ENCODE measurements around the gene JMJD1C.

DNA sequence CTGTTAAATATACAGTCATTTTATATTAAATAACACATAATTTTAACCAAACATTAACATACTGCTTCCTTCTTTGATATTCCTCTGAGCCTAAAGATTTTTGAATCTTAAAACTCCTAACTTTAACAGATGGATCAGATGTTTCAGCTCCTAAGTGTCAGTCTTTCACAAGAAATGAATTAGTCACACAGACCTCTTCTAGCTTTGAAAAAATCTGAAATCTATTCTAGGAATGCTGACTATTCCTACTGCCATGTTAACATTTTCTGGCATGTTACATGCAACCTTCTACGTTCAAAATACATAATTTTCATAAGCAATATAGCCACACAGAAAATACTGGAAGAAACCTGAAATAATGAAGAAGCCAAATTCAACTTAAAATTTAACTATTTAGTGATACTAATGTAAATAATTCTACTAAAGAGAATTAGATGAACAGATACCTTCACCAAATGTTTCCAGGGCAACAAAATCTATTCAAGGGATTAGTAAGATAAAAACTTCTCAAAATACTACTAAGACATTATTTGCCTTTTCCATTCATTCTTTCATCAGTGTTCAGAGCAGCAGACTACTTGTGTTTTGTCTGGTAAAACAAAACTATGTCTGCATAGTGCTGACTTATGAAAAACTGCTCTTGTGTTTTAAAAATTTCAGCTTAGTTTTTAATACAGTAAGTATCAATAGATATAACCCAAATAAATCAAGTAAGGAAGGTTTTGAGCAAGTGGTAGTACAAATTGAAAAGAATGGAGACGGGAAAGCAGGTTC lies 9.2 kb downstream of the JMJD1C start:
- TF ChIP-seq, protein P1, sequence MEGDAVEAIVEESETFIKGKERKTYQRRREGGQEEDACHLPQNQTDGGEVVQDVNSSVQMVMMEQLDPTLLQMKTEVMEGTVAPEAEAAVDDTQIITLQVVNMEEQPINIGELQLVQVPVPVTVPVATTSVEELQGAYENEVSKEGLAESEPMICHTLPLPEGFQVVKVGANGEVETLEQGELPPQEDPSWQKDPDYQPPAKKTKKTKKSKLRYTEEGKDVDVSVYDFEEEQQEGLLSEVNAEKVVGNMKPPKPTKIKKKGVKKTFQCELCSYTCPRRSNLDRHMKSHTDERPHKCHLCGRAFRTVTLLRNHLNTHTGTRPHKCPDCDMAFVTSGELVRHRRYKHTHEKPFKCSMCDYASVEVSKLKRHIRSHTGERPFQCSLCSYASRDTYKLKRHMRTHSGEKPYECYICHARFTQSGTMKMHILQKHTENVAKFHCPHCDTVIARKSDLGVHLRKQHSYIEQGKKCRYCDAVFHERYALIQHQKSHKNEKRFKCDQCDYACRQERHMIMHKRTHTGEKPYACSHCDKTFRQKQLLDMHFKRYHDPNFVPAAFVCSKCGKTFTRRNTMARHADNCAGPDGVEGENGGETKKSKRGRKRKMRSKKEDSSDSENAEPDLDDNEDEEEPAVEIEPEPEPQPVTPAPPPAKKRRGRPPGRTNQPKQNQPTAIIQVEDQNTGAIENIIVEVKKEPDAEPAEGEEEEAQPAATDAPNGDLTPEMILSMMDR (tag by site-specific recombination; IDR thresholded peaks at IDR 0.05), result no peak
- TF ChIP-seq YY1 (tag by site-specific recombination; IDR thresholded peaks at IDR 0.05), result no peak
- TF ChIP-seq, protein P2, sequence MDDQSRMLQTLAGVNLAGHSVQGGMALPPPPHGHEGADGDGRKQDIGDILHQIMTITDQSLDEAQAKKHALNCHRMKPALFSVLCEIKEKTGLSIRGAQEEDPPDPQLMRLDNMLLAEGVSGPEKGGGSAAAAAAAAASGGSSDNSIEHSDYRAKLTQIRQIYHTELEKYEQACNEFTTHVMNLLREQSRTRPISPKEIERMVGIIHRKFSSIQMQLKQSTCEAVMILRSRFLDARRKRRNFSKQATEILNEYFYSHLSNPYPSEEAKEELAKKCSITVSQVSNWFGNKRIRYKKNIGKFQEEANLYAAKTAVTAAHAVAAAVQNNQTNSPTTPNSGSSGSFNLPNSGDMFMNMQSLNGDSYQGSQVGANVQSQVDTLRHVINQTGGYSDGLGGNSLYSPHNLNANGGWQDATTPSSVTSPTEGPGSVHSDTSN (CRISPR knock-in tag; IDR thresholded peaks at IDR 0.05), result no peak
- TF ChIP-seq, protein P3, sequence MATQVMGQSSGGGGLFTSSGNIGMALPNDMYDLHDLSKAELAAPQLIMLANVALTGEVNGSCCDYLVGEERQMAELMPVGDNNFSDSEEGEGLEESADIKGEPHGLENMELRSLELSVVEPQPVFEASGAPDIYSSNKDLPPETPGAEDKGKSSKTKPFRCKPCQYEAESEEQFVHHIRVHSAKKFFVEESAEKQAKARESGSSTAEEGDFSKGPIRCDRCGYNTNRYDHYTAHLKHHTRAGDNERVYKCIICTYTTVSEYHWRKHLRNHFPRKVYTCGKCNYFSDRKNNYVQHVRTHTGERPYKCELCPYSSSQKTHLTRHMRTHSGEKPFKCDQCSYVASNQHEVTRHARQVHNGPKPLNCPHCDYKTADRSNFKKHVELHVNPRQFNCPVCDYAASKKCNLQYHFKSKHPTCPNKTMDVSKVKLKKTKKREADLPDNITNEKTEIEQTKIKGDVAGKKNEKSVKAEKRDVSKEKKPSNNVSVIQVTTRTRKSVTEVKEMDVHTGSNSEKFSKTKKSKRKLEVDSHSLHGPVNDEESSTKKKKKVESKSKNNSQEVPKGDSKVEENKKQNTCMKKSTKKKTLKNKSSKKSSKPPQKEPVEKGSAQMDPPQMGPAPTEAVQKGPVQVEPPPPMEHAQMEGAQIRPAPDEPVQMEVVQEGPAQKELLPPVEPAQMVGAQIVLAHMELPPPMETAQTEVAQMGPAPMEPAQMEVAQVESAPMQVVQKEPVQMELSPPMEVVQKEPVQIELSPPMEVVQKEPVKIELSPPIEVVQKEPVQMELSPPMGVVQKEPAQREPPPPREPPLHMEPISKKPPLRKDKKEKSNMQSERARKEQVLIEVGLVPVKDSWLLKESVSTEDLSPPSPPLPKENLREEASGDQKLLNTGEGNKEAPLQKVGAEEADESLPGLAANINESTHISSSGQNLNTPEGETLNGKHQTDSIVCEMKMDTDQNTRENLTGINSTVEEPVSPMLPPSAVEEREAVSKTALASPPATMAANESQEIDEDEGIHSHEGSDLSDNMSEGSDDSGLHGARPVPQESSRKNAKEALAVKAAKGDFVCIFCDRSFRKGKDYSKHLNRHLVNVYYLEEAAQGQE (tag by site-specific recombination; IDR thresholded peaks at IDR 0.05), result no peak
- TF ChIP-seq ZBTB8A (tag by site-specific recombination; IDR thresholded peaks at IDR 0.05), result no peak
- TF ChIP-seq, protein P4, sequence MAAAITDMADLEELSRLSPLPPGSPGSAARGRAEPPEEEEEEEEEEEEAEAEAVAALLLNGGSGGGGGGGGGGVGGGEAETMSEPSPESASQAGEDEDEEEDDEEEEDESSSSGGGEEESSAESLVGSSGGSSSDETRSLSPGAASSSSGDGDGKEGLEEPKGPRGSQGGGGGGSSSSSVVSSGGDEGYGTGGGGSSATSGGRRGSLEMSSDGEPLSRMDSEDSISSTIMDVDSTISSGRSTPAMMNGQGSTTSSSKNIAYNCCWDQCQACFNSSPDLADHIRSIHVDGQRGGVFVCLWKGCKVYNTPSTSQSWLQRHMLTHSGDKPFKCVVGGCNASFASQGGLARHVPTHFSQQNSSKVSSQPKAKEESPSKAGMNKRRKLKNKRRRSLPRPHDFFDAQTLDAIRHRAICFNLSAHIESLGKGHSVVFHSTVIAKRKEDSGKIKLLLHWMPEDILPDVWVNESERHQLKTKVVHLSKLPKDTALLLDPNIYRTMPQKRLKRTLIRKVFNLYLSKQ (tag by site-specific recombination; IDR thresholded peaks at IDR 0.05; ENCODE audit: borderline replicate concordance), result no peak
- TF ChIP-seq ZNF211 (tag by site-specific recombination; IDR thresholded peaks at IDR 0.05; ENCODE audit: low read depth), result no peak
- TF ChIP-seq, protein P5, sequence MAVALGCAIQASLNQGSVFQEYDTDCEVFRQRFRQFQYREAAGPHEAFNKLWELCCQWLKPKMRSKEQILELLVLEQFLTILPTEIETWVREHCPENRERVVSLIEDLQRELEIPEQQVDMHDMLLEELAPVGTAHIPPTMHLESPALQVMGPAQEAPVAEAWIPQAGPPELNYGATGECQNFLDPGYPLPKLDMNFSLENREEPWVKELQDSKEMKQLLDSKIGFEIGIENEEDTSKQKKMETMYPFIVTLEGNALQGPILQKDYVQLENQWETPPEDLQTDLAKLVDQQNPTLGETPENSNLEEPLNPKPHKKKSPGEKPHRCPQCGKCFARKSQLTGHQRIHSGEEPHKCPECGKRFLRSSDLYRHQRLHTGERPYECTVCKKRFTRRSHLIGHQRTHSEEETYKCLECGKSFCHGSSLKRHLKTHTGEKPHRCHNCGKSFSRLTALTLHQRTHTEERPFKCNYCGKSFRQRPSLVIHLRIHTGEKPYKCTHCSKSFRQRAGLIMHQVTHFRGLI (tag by site-specific recombination; IDR thresholded peaks at IDR 0.05), result no peak
- no peak for TF ChIP-seq ZNF610 (tag by site-specific recombination; IDR thresholded peaks at IDR 0.05; ENCODE audit: borderline replicate concordance)
- no peak for TF ChIP-seq ZNF146 (tag by site-specific recombination; IDR thresholded peaks at IDR 0.05)

All from HEK293 (cell line).